ENCODE results near the gene TMEM233. TPM values are rescaled to one million over a fixed set of nuclear protein-coding genes. Genes with fewer than 3 reads are reported as not detected.
A peak's percentile ranks its signal among the peaks of the same experiment; 100 is the strongest.

The TMEM233 gene
- total and polyA plus RNA-seq, 9 of the 15 experiments (the other 6 are each of a cell fraction or from before 2014, with no cell fraction given), result 0.04 to 0.17 (median 0.07) TPM; not detected in 2

DNA sequence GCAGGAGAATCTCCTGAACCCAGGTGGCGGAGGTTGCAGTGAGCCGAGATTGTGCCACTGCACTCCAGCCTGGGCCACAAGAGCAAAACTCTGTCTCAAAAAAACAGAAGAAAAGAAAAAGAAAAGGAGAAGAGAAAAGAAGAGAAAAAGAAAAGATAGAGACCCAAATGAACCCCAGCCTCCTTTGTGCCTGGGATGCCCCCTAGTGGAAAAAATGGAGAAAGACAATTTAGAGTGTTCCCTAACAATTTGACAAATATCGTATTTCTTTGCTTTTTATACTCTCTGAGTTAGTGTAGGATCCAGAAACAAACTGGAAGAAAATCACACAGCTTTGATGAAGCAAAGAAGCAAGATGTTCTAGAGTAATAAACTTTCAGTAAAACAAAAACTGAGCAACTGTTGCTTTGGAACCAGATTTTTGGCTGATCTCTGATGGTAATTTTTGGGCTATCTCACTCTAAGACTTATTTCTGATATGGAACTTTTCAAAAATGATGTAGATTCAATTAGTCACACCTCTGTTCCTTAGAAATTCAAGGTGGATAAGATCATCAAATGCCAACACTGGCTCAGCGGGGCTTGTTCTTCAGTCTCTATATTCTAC, 55.7 kb downstream of the TMEM233 start:
- POLR2A ChIA-PET, result interaction anchor here (0.6 to 0.7 kb wide), 2 partner anchors 15 to 234 kb away, joined by 3 read pairs; no protein-coding TSS in a partner anchor
- 3% methylated on average over 4 of the region's 4 CpGs for WGBS (ENCODE audit: insufficient coverage, low coverage, missing lambda C conversion rate)
- TF ChIP-seq, protein P1, sequence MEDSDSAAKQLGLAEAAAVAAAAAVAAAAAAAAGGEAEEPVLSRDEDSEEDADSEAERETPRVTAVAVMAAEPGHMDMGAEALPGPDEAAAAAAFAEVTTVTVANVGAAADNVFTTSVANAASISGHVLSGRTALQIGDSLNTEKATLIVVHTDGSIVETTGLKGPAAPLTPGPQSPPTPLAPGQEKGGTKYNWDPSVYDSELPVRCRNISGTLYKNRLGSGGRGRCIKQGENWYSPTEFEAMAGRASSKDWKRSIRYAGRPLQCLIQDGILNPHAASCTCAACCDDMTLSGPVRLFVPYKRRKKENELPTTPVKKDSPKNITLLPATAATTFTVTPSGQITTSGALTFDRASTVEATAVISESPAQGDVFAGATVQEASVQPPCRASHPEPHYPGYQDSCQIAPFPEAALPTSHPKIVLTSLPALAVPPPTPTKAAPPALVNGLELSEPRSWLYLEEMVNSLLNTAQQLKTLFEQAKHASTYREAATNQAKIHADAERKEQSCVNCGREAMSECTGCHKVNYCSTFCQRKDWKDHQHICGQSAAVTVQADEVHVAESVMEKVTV (CRISPR knock-in tag; IDR thresholded peaks at IDR 0.05), result peak; percentile 61; the same call in 1 of the 2 replicates
- no peak for TF ChIP-seq ZNF778 (CRISPR knock-in tag; IDR thresholded peaks at IDR 0.05)
- no peak for TF ChIP-seq ZZZ3 (IDR thresholded peaks at IDR 0.05)
- TF ChIP-seq ZFX (CRISPR knock-in tag; IDR thresholded peaks at IDR 0.05), result no peak
- TF ChIP-seq FOXP1 (CRISPR knock-in tag; IDR thresholded peaks at IDR 0.05), result no peak
- TF ChIP-seq, protein P2, sequence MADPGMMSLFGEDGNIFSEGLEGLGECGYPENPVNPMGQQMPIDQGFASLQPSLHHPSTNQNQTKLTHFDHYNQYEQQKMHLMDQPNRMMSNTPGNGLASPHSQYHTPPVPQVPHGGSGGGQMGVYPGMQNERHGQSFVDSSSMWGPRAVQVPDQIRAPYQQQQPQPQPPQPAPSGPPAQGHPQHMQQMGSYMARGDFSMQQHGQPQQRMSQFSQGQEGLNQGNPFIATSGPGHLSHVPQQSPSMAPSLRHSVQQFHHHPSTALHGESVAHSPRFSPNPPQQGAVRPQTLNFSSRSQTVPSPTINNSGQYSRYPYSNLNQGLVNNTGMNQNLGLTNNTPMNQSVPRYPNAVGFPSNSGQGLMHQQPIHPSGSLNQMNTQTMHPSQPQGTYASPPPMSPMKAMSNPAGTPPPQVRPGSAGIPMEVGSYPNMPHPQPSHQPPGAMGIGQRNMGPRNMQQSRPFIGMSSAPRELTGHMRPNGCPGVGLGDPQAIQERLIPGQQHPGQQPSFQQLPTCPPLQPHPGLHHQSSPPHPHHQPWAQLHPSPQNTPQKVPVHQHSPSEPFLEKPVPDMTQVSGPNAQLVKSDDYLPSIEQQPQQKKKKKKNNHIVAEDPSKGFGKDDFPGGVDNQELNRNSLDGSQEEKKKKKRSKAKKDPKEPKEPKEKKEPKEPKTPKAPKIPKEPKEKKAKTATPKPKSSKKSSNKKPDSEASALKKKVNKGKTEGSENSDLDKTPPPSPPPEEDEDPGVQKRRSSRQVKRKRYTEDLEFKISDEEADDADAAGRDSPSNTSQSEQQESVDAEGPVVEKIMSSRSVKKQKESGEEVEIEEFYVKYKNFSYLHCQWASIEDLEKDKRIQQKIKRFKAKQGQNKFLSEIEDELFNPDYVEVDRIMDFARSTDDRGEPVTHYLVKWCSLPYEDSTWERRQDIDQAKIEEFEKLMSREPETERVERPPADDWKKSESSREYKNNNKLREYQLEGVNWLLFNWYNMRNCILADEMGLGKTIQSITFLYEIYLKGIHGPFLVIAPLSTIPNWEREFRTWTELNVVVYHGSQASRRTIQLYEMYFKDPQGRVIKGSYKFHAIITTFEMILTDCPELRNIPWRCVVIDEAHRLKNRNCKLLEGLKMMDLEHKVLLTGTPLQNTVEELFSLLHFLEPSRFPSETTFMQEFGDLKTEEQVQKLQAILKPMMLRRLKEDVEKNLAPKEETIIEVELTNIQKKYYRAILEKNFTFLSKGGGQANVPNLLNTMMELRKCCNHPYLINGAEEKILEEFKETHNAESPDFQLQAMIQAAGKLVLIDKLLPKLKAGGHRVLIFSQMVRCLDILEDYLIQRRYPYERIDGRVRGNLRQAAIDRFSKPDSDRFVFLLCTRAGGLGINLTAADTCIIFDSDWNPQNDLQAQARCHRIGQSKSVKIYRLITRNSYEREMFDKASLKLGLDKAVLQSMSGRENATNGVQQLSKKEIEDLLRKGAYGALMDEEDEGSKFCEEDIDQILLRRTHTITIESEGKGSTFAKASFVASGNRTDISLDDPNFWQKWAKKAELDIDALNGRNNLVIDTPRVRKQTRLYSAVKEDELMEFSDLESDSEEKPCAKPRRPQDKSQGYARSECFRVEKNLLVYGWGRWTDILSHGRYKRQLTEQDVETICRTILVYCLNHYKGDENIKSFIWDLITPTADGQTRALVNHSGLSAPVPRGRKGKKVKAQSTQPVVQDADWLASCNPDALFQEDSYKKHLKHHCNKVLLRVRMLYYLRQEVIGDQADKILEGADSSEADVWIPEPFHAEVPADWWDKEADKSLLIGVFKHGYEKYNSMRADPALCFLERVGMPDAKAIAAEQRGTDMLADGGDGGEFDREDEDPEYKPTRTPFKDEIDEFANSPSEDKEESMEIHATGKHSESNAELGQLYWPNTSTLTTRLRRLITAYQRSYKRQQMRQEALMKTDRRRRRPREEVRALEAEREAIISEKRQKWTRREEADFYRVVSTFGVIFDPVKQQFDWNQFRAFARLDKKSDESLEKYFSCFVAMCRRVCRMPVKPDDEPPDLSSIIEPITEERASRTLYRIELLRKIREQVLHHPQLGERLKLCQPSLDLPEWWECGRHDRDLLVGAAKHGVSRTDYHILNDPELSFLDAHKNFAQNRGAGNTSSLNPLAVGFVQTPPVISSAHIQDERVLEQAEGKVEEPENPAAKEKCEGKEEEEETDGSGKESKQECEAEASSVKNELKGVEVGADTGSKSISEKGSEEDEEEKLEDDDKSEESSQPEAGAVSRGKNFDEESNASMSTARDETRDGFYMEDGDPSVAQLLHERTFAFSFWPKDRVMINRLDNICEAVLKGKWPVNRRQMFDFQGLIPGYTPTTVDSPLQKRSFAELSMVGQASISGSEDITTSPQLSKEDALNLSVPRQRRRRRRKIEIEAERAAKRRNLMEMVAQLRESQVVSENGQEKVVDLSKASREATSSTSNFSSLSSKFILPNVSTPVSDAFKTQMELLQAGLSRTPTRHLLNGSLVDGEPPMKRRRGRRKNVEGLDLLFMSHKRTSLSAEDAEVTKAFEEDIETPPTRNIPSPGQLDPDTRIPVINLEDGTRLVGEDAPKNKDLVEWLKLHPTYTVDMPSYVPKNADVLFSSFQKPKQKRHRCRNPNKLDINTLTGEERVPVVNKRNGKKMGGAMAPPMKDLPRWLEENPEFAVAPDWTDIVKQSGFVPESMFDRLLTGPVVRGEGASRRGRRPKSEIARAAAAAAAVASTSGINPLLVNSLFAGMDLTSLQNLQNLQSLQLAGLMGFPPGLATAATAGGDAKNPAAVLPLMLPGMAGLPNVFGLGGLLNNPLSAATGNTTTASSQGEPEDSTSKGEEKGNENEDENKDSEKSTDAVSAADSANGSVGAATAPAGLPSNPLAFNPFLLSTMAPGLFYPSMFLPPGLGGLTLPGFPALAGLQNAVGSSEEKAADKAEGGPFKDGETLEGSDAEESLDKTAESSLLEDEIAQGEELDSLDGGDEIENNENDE (IDR thresholded peaks at IDR 0.05; ENCODE audit: low read depth, low read length), result no peak
- TF ChIP-seq, protein P3, sequence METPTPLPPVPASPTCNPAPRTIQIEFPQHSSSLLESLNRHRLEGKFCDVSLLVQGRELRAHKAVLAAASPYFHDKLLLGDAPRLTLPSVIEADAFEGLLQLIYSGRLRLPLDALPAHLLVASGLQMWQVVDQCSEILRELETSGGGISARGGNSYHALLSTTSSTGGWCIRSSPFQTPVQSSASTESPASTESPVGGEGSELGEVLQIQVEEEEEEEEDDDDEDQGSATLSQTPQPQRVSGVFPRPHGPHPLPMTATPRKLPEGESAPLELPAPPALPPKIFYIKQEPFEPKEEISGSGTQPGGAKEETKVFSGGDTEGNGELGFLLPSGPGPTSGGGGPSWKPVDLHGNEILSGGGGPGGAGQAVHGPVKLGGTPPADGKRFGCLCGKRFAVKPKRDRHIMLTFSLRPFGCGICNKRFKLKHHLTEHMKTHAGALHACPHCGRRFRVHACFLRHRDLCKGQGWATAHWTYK (CRISPR knock-in tag; IDR thresholded peaks at IDR 0.05), result no peak

More for the DNA sequence above, 55.7 kb downstream of the TMEM233 start:
- no peaks in the 10 kb centered on the region for H3K79me2 ChIP-seq (ENCODE audit: control insufficient read depth, insufficient read depth, low read length)
- no peaks in the 10 kb centered on the region for H3K36me3 ChIP-seq (ENCODE audit: control insufficient read depth, insufficient read depth, low read length)
- H3K4me1 ChIP-seq (replicated peaks in 1 of 2; ENCODE audit: control insufficient read depth in 2 of 2, insufficient read depth in 2 of 2, low read length in 2 of 2), result no peaks in the 10 kb centered on the region
- no TSS peak for BruUV-seq (replicated peaks)
- ATAC-seq (peak; percentile 76), DNase-seq (ENCODE audit: extremely low read depth in 1 of 4, low spot score in 3 of 4) (peak; percentile 51 to 61 (median 59)), FAIRE-seq (peak; percentile 79)
- H3K9ac ChIP-seq (ENCODE audit: insufficient read depth in 1 of 2, low read depth in 2 of 2, low read length in 2 of 2), result no peak overlapping the region
- no peak overlapping the region for H3K4me3 ChIP-seq
- no peaks in the 10 kb centered on the region for H4K20me1 ChIP-seq (replicated peaks; ENCODE audit: control insufficient read depth, insufficient read depth, low read length)
- CTCF ChIA-PET (ENCODE audit: low intra/inter-chr PET ratio), result interaction anchor here (0.6 to 1.6 kb wide), 3 partner anchors 11 to 827 kb away, joined by 3 to 15 read pairs (median 4); no protein-coding TSS in a partner anchor
- in situ Hi-C loops (cut with MboI), result no loop called here
- no peaks in the 10 kb centered on the region for H3K9me1 ChIP-seq (ENCODE audit: control insufficient read depth, insufficient read depth, low read length)
- no peak overlapping the region for H3K27ac ChIP-seq (ENCODE audit: extremely low read depth, low read depth, low read length)
- H2AFZ ChIP-seq (ENCODE audit: low read depth, low read length), result no peak overlapping the region; the same call in 1 of the 2 replicates
- no peak overlapping the region for H3K4me2 ChIP-seq (ENCODE audit: insufficient read depth, low read length)
- H3K27me3 ChIP-seq (ENCODE audit: control insufficient read depth in 2 of 2, insufficient read depth in 2 of 2, low read length in 2 of 2), result peaks cover 5 to 7% of the 10 kb centered on the region in 2 experiments; a peak in 1 of 5 replicates
- H3K9me3 ChIP-seq (replicated peaks; ENCODE audit: control insufficient read depth, insufficient read depth, low read depth, low read length), result no peaks in the 10 kb centered on the region
- intact Hi-C loops (cut with micrococcal nuclease), result loop anchor here (1.0 to 10.0 kb wide), 3 partner anchors 104 to 535 kb away; no protein-coding TSS in a partner anchor

Data from K562 (cell line).